Cardiac muscle cell (in vitro differentiated cells and primary cell): ENCODE results near the gene EPHA6. TPM values are rescaled to one million over a fixed set of nuclear protein-coding genes. Genes with fewer than 3 reads are reported as not detected.

Experiments
- DNase-seq, 2 donors: peaks; one replicate each; pipeline versions ENCODE4 v3.0.0 to v3.0.0-alpha.2; 2010 to 2017; ENCODE audit warnings: low read depth in 1 of 2, low spot score in 1 of 2
- H3K27ac ChIP-seq: fragments of 200-600 bp; sonication (generic); 2 replicates; pipeline ENCODE4 v1.5.1; 2016
- H3K27me3 ChIP-seq: fragments of 200-600 bp; sonication (generic); 2 replicates; pipeline ENCODE4 v1.6.0; 2016; ENCODE audit warnings: control low read depth
- H3K36me3 ChIP-seq: fragments of 200-600 bp; sonication (generic); 2 replicates; pipeline ENCODE4 v1.5.1; 2016; ENCODE audit warnings: control low read depth
- H3K4me1 ChIP-seq: fragments of 200-600 bp; sonication (generic); 2 replicates; pipeline ENCODE4 v1.8.1; 2017; ENCODE audit warnings: low read depth, mild to moderate bottlenecking, mixed run types
- H3K4me3 ChIP-seq: fragments of 200-600 bp; sonication (generic); 2 replicates; pipeline ENCODE4 v1.5.1; 2016; ENCODE audit warnings: mild to moderate bottlenecking
- H3K9me3 ChIP-seq: fragments of 200-600 bp; sonication (generic); 2 replicates; pipeline ENCODE4 v1.5.1; 2017; ENCODE audit warnings: low read depth, mild to moderate bottlenecking, control low read depth
- polyA plus RNA-seq: library from polyadenylated mRNA; unstranded; fragments of >200 nt; fragmentation: Nextera tagmentation; extraction: Ambion mirVana; gene quantifications from 2 replicates; pipeline ENCODE4 v1.2.1, GENCODE V29; 2016
- total RNA-seq: library from RNA; depleted of rRNA; stranded (reverse); fragments of >200 nt; gene quantifications from 2 replicates; pipeline ENCODE4 v1.2.3, GENCODE V29; 2016
- TF ChIP-seq, protein P1 (sequence below): IDR thresholded peaks from 2 replicates; pipeline ENCODE4 v1.5.1; 2012; ENCODE audit warnings: low read depth, mild to moderate bottlenecking, low read length

Gene EPHA6
- total and polyA plus RNA-seq, 2 experiments from 2014 or later = 0.15 TPM; not detected in 1

DNA sequence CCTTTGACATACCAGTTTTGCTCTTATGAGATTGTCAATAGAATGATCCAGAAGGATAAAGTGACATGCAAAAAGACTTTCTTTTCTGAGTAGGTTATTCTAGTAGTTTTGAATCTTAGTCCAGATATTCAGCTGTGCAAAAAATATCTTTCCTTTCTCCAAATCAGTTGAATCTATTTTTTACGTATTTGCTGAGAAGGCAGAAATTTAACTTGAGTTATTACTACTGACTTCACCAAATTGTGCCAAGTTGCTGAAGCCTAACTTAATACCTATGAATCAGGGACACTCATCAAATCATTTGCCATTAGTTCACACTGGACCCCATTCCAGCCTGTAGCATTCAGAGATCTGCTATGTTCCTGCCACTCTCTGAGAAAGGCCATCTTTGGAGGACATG is 215.6 kb downstream of the EPHA6 start:
- H3K36me3 ChIP-seq = no peaks in the 10 kb centered on the region
- TF ChIP-seq, protein P1, sequence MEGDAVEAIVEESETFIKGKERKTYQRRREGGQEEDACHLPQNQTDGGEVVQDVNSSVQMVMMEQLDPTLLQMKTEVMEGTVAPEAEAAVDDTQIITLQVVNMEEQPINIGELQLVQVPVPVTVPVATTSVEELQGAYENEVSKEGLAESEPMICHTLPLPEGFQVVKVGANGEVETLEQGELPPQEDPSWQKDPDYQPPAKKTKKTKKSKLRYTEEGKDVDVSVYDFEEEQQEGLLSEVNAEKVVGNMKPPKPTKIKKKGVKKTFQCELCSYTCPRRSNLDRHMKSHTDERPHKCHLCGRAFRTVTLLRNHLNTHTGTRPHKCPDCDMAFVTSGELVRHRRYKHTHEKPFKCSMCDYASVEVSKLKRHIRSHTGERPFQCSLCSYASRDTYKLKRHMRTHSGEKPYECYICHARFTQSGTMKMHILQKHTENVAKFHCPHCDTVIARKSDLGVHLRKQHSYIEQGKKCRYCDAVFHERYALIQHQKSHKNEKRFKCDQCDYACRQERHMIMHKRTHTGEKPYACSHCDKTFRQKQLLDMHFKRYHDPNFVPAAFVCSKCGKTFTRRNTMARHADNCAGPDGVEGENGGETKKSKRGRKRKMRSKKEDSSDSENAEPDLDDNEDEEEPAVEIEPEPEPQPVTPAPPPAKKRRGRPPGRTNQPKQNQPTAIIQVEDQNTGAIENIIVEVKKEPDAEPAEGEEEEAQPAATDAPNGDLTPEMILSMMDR = no peak

DNA sequence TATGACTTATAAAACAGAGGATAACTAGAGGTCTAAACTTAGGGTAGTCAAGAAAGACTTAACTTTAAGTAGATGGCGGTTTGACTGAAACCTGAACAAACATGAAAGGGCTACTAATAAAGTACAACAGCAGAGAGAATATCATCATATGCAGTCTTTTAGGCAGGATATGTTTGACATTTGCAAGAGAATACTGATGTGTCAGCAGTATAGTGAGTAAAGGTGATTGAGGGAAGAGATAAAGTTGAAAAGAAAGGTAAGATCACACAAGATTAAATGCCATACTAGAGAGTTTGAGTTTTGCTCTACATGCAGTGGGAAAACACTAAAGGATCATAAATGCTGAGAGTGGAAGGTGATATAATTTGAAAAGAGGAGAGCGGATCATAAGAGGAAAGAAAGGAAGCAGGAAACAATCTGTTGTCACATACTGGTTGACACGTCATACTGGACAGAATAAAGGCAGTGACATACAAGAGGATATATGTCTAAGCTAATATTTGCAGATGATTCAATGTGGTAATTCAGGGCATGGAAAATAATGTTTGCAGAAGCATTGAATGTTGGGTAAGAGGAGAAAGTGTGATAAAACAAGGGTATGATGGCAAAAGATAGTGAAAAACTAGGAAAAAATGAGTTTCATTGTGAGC is 223.0 kb downstream of the EPHA6 start:
- Histone ChIP-seq H3K4me1 (no peaks in the 10 kb centered on the region), H3K27me3 (no peaks in the 10 kb centered on the region), H3K36me3 (no peaks in the 10 kb centered on the region), H3K9me3 (no peaks in the 10 kb centered on the region), H3K4me3 (no peak overlapping the region), H3K27ac (no peak overlapping the region)
- no peak for DNase-seq
- TF ChIP-seq, protein P1 = no peak

More for the DNA sequence above, 215.6 kb downstream of the EPHA6 start:
- no peaks in the 10 kb centered on the region for H3K9me3 ChIP-seq
- no peaks in the 10 kb centered on the region for H3K27me3 ChIP-seq
- no peaks in the 10 kb centered on the region for H3K4me1 ChIP-seq
- no peak overlapping the region for H3K27ac ChIP-seq
- DNase-seq = no peak
- no peak overlapping the region for H3K4me3 ChIP-seq

DNA sequence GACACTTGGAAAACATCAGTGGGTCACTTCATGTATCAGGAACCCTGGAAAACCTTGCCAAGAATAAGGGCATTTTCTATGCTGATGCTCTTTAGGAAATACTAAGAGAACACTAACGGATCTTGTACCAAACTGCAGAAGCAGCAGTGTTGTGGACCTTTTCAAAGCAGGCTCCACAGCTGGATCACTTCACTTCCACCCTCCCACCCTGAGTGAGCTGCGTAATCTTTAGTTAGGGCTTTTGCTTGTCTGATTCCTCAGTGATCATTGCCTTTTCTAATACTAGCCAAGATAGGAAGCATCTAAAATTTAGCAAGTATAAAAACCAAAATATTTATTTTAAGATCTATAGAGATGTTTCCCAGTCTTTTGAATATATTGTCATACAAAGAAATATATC is 229.0 kb downstream of the EPHA6 start:
- Histone ChIP-seq H3K9me3 (no peaks in the 10 kb centered on the region), H3K27me3 (no peaks in the 10 kb centered on the region), H3K36me3 (no peaks in the 10 kb centered on the region), H3K4me3 (no peak overlapping the region), H3K4me1 (no peaks in the 10 kb centered on the region), H3K27ac (no peak overlapping the region)
- TF ChIP-seq, protein P1 = no peak
- DNase-seq = no peak

DNA sequence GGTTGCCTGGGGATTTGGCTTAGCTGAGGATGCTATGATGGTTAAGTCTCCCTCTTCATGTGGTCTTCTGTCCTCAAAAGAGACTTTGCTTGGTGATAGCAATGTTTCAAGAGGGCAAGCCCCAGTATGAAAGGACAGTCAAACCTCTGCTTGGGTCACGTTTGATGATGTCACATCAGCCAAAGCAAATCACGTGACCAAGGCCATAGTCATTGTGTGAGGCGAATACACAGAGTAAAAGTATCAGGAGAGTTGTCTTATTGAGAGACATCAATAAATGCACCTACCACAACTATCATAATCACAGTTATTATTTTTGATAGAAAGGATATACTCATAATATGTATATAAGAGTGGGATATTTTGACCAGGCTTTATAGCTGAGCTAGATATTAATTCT is 243.0 kb downstream of the EPHA6 start:
- Histone ChIP-seq H3K9me3 (no peaks in the 10 kb centered on the region), H3K4me3 (no peak overlapping the region), H3K27me3 (no peaks in the 10 kb centered on the region), H3K36me3 (no peaks in the 10 kb centered on the region), H3K4me1 (no peaks in the 10 kb centered on the region), H3K27ac (no peak overlapping the region)
- no peak for DNase-seq
- TF ChIP-seq, protein P1 = no peak

DNA sequence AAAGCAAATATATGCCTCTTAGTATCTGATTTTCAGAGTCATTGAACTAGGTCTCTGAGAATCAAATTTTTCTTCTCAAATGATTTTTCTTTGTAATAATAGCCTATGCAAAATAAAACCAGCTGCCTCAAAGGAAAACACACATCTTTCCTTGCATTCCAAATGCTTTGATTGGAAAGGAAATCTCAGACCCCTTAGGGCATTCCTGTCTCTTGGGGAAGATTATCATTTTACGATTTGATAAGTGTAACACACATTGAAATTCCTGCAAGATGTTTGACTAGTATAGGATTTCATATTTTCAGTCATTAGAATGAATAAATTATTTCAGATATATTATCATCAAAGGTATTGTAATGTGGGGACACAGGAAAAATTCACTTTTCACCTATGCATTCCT is 244.8 kb downstream of the EPHA6 start:
- Histone ChIP-seq H3K4me3 (no peak overlapping the region), H3K4me1 (no peaks in the 10 kb centered on the region), H3K27ac (no peak overlapping the region), H3K36me3 (no peaks in the 10 kb centered on the region), H3K9me3 (no peaks in the 10 kb centered on the region), H3K27me3 (no peaks in the 10 kb centered on the region)
- no peak for DNase-seq
- TF ChIP-seq, protein P1 = no peak
